NCI-H2196 (cell line): ENCODE results near the gene MPEG1.

Experiments used
- DNase-seq: peaks from one replicate; lab custom pipeline; 2025; ENCODE audit not compliant: unreplicated experiment; lab: John Stamatoyannopoulos, UW

Gene MPEG1

GRCh38 chr11:59171508-59172322, 41.0 kb downstream of the MPEG1 start, which contains the start of gene DTX4:
TSS of gene DTX4 (plus strand) at chr11:59172132. CDS start at chr11:59172596, 464 bp downstream.
- peak; percentile 92 for DNase-seq

DNA sequence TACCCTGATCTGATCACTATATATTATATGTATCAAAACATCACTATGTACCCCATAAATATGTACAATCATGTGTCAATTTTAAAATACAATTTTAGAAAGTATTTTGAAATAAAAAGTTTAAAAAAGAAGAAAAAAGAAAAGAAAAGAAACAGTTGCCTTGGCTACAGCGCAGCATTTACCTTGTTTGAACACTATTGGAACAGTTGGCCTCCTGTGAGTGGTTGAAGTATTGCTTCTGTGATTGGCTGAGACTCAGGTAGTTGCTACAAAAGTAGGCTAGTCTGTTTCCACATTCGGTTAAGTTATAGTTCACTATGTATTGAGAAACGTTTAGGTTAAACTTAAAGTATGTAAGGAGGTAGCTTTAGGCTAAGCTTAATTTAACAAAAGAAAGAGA, 48.7 kb downstream of the MPEG1 start:
- DNase-seq = no peak
